ENCODE measurements around the gene ATRNL1.
"Not testable (repeated sequence)": the region's sequence is repeated elsewhere in the genome, so short reads cannot be mapped to it uniquely, and the experiment has no call there.

ATRNL1 gene

GRCh38 chr10:115818012-115818411 lies 724.8 kb downstream of the ATRNL1 start:
- ChIA-PET CTCF (interaction anchor here (0.6 to 0.7 kb wide), 2 partner anchors 438 to 696 kb away, joined by 3 to 6 read pairs; no protein-coding TSS in a partner anchor), POLR2A (ENCODE audit: low non-redundant PET) (interaction anchor here (0.6 to 0.7 kb wide), 3 partner anchors 8 to 434 kb away, joined by 3 to 5 read pairs (median 3); no protein-coding TSS in a partner anchor)
- no peak for DNase-seq (ENCODE audit: low spot score)
- H3K27ac ChIP-seq = no peak overlapping the region
- no peak for TF ChIP-seq CTCF (conservative IDR thresholded peaks at IDR 0.05; ENCODE audit: low read depth)

GRCh38 chr10:115826396-115826795 lies 733.2 kb downstream of the ATRNL1 start:
- ChIA-PET CTCF (interaction anchor here (0.6 to 0.8 kb wide), 2 partner anchors 16 to 27 kb away, joined by 3 read pairs; no protein-coding TSS in a partner anchor), POLR2A (ENCODE audit: low non-redundant PET) (interaction anchor here (0.8 kb wide), 1 partner anchor 8 kb away, joined by 3 read pairs; no protein-coding TSS in a partner anchor)
- no peak overlapping the region for H3K27ac ChIP-seq
- DNase-seq (ENCODE audit: low spot score) = no peak
- TF ChIP-seq CTCF (conservative IDR thresholded peaks at IDR 0.05; ENCODE audit: low read depth) = no peak

GRCh38 chr10:115827231-115828009 lies 734.3 kb downstream of the ATRNL1 start:
- ChIA-PET CTCF (interaction anchor here (0.6 kb wide), 1 partner anchor 81 kb away, joined by 6 read pairs; no protein-coding TSS in a partner anchor), POLR2A (ENCODE audit: low non-redundant PET) (no interaction called here)
- no peak overlapping the region for H3K27ac ChIP-seq
- no peak for TF ChIP-seq CTCF (conservative IDR thresholded peaks at IDR 0.05; ENCODE audit: low read depth)
- no peak for DNase-seq (ENCODE audit: low spot score)

GRCh38 chr10:115828182-115828581 lies 735.0 kb downstream of the ATRNL1 start:
- POLR2A ChIA-PET (ENCODE audit: low non-redundant PET); H3K27ac ChIP-seq; DNase-seq (ENCODE audit: low spot score): not testable (repeated sequence)
- CTCF ChIA-PET = interaction anchor here (0.6 kb wide), 1 partner anchor 82 kb away, joined by 6 read pairs; no protein-coding TSS in a partner anchor

GRCh38 chr10:115829521-115830205 lies 736.5 kb downstream of the ATRNL1 start:
- POLR2A ChIA-PET (ENCODE audit: low non-redundant PET) = no interaction called here
- no peak for DNase-seq (ENCODE audit: low spot score)
- no peak overlapping the region for H3K27ac ChIP-seq
- no peak for TF ChIP-seq CTCF (conservative IDR thresholded peaks at IDR 0.05; ENCODE audit: low read depth)
- CTCF ChIA-PET = interaction anchor here (0.7 to 1.4 kb wide), 5 partner anchors 30 to 556 kb away, joined by 3 to 8 read pairs (median 3); no protein-coding TSS in a partner anchor

- ChIA-PET CTCF (interaction anchor here (0.7 to 1.4 kb wide), 2 partner anchors 458 to 460 kb away, joined by 3 to 8 read pairs; no protein-coding TSS in a partner anchor), POLR2A (ENCODE audit: low non-redundant PET) (no interaction called here)
- no peak for DNase-seq (ENCODE audit: low spot score)
- TF ChIP-seq CTCF (conservative IDR thresholded peaks at IDR 0.05; ENCODE audit: low read depth) = no peak
- H3K27ac ChIP-seq = no peak overlapping the region
These were observed 737.3 kb downstream of the ATRNL1 start for GRCh38 chr10:115830265-115830970.

Data from RWPE1 (cell line).